Uterus (tissue), 4 donors: ENCODE data around the gene SFXN5. TPM values are rescaled to one million over a fixed set of nuclear protein-coding genes. Genes with fewer than 3 reads are reported as not detected.

Source experiments
- DNase-seq, 2 donors: peaks; one replicate each; pipeline ENCODE4 v3.0.0-alpha.2; 2019 to 2020
- H3K27ac ChIP-seq, 2 donors: fragments of 200-600 bp; sonication (generic); 1 replicate in 1 of 2; 2 replicates in 1 of 2; pipeline ENCODE4 v1.5.1; 2016 to 2018
- H3K27me3 ChIP-seq, 2 donors: fragments of 200-600 bp; sonication (generic); one replicate each; pipeline ENCODE4 v1.5.1; 2018 to 2019; ENCODE audit warnings: control low read depth in 1 of 2
- H3K36me3 ChIP-seq, 2 donors: fragments of 200-600 bp; sonication (generic); one replicate each; pipeline ENCODE4 v1.5.1; 2019; ENCODE audit warnings: control low read depth in 1 of 2
- H3K4me1 ChIP-seq, 2 donors: fragments of 200-600 bp; sonication (generic); one replicate each; pipeline ENCODE4 v1.5.1; 2018 to 2019; ENCODE audit warnings: control low read depth in 1 of 2
- H3K4me3 ChIP-seq, 2 donors: fragments of 200-600 bp; sonication (generic); 1 replicate in 1 of 2; 2 replicates in 1 of 2; pipeline ENCODE4 v1.5.1; 2018 to 2019; ENCODE audit warnings: mild to moderate bottlenecking in 1 of 2
- H3K9me3 ChIP-seq, 2 donors: fragments of 200-600 bp; sonication (generic); one replicate each; pipeline ENCODE4 v1.5.1; 2019; ENCODE audit warnings: control low read depth in 1 of 2
- CTCF ChIP-seq, 4 experiments: fragments of 200-600 bp in 2 of 4; fragments of 450-650 bp in 2 of 4; sonication (generic) in 2 of 4; IDR thresholded peaks; one replicate each; pipeline ENCODE4 v1.5.1; 2016 to 2019; ENCODE audit warnings: antibody characterized with exemption in 4 of 4, mild to moderate bottlenecking in 2 of 4, moderate library complexity in 1 of 4
- POLR2A ChIP-seq, 2 donors: fragments of 450-650 bp; IDR thresholded peaks; one replicate each; pipeline ENCODE4 v1.6.1; 2016; ENCODE audit warnings: antibody characterized with exemption in 2 of 2, mild to moderate bottlenecking in 1 of 2, moderate library complexity in 1 of 2
- intact Hi-C: fragments of 100-400 bp; cut with DNase I; formaldehyde crosslinking; loops from one replicate; pipeline ENCODE4 v1.15.1; 2023; ENCODE audit warnings: low total_unique reads
- total RNA-seq, 4 donors: library from RNA; depleted of rRNA in 3 of 4; stranded (reverse); fragments of >200 nt in 3 of 4; gene quantifications; one replicate each; pipeline versions ENCODE4 v1.1.0 to v1.2.4, GENCODE V29; 2014 to 2023
- donor health status: DM: yes; HTN: yes; CAD: no.

The SFXN5 gene
- total RNA-seq, 4 donors from 2014 or later, result 2.1 to 16.0 (median 10.6) TPM

- DNase-seq, result no peak
- intact Hi-C loops, result no loop called here
- no peaks in the 10 kb centered on the region for H3K9me3 ChIP-seq
- H3K27me3 ChIP-seq, result no peaks in the 10 kb centered on the region
- no peaks in the 10 kb centered on the region for H3K36me3 ChIP-seq
- no peak overlapping the region for H3K27ac ChIP-seq
- no peaks in the 10 kb centered on the region for H3K4me1 ChIP-seq
- no peak overlapping the region for H3K4me3 ChIP-seq
- TF ChIP-seq POLR2A (IDR thresholded peaks at IDR 0.05), result no peak
- TF ChIP-seq CTCF (IDR thresholded peaks at IDR 0.05), result no peak
Measured at GRCh38 chr2:73063472-73063871, 8.0 kb downstream of the SFXN5 start.

GRCh38 chr2:73059106-73059505, 12.4 kb downstream of the SFXN5 start:
- no peak for DNase-seq
- intact Hi-C loops, result no loop called here
- no peaks in the 10 kb centered on the region for H3K36me3 ChIP-seq
- H3K27ac ChIP-seq, result no peak overlapping the region
- TF ChIP-seq CTCF (IDR thresholded peaks at IDR 0.05), result no peak
- no peak for TF ChIP-seq POLR2A (IDR thresholded peaks at IDR 0.05)
- H3K4me3 ChIP-seq, result no peak overlapping the region
- H3K27me3 ChIP-seq, result no peaks in the 10 kb centered on the region
- peaks cover 0 to 6% of the 10 kb centered on the region in 2 donors for H3K9me3 ChIP-seq
- no peaks in the 10 kb centered on the region for H3K4me1 ChIP-seq

DNA sequence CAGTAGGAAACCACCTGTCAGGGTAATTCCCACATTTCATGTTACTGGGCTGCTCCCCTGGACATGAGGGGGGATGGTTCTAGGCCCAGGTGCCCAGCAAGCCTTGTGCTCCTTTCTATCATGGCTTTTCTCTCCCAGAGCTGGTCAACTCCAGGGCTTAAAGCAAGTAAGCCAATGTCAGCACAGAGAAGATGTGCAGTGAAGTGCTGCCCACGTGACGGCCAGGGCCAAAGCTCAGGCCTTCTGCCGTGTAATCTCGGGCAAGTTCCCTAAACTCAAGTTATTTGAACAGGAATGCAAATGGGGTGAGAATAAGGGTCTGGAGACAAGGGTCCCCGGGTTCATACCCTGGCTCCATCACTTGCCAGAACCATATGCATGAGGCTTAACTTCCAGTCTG, 16.5 kb downstream of the SFXN5 start:
- TF ChIP-seq POLR2A (IDR thresholded peaks at IDR 0.05) (no peak), CTCF (IDR thresholded peaks at IDR 0.05) (no peak)
- no peaks in the 10 kb centered on the region for H3K36me3 ChIP-seq
- DNase-seq, result no peak
- H3K9me3 ChIP-seq, result peaks cover 0 to 6% of the 10 kb centered on the region in 2 donors
- no peak overlapping the region for H3K4me3 ChIP-seq
- intact Hi-C loops, result no loop called here
- H3K27me3 ChIP-seq, result no peaks in the 10 kb centered on the region
- no peaks in the 10 kb centered on the region for H3K4me1 ChIP-seq
- H3K27ac ChIP-seq, result no peak overlapping the region

DNA sequence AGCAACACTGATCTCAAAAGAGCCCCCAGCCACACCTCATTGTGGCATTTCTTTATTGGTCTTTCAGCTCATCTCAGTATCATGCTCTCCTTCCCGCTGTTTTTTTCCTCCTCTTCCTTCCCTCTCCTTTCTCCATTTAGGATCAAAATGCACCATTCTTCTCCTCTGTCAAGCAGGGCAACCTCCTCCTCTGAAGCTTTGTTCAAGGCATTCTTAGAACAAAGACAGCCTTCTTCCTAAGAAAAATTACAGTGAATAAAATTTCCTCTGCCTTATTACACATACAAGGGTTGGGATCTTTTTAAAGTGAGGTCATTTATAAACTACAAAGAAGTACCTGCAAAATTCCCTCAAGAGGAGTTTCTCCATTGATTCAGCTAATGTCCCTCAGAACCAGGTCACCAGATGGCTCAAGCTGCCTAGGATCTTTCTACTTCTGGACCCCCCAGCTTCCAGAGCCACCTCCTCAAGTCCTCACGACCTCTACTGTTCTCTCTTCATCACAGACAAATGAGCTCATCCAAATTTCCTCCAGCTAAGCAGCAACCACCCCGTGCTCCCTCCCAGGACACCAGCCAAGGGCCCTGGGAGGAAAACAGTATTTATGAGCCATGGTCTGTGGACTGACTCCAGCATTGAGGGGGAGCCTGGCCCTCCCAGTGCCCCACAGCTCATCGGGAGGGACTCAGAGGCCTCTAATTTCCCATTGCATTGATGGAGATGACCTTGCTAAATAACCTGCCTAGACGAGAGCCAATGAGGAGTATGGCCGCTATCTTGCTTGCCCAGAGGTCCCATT, 18.0 kb downstream of the SFXN5 start:
- Histone ChIP-seq H3K27ac (peak overlapping the region in 1 of 2 donors; percentile 1), H3K27me3 (no peaks in the 10 kb centered on the region), H3K4me1 (no peaks in the 10 kb centered on the region), H3K9me3 (peaks cover 0 to 6% of the 10 kb centered on the region in 2 donors), H3K4me3 (no peak overlapping the region), H3K36me3 (no peaks in the 10 kb centered on the region)
- intact Hi-C loops, result no loop called here
- no peak for TF ChIP-seq POLR2A (IDR thresholded peaks at IDR 0.05)
- no peak for TF ChIP-seq CTCF (IDR thresholded peaks at IDR 0.05)
- peak in 1 of 2 donors; percentile 30 for DNase-seq

DNA sequence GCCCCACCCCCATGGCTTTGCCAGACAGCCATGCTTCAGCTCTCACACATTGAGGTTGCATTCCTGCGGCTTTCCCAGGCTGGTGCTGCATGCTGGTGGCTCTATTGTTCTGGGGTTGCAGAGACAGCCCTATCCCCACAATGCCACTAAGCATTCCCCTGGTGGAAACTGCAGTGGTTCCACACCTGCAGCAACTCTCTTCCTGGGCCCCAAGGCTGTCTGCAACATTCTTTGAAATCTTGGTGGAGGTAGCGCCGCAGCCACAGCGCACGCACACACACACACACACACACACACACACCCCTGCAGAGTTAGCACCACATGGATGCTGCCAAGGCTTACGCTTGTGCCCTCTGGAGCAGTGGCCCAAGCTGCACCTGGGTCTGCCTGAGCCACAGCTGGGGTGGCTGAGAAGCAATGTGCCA, 21.4 kb downstream of the SFXN5 start:
- Histone ChIP-seq H3K36me3 (no peaks in the 10 kb centered on the region), H3K9me3 (no peaks in the 10 kb centered on the region), H3K27ac (no peak overlapping the region), H3K4me3 (no peak overlapping the region), H3K4me1 (no peaks in the 10 kb centered on the region), H3K27me3 (no peaks in the 10 kb centered on the region)
- TF ChIP-seq POLR2A (IDR thresholded peaks at IDR 0.05) (no peak), CTCF (IDR thresholded peaks at IDR 0.05) (no peak)
- intact Hi-C loops, result no loop called here
- no peak for DNase-seq
